Midbrain (tissue), 1 donor: ENCODE measurements around the gene LRMDA.

Experiments
- DNase-seq: peaks from one replicate; lab custom pipeline; 2025; lab: John Stamatoyannopoulos, UW

LRMDA gene

DNA sequence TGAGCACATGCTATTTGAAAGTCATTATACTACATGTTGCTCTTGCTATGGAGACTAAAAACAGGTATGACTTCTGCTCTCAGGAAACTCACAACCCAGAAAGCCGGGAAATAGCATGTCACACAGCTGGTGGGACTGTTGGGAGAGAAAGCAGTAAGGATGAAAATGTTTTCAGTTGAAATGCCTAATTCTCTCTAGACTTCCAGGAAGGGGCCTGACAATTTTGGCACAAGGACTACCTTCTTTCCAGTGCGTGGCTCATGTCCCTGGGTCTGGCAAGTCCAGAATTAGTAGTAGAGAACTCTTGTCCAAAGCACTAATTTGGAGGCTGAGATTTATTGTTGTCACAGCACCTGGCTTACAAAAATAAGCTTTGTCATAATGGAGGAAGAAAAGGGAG is 567.6 kb downstream of the LRMDA start:
- no peak for DNase-seq

DNA sequence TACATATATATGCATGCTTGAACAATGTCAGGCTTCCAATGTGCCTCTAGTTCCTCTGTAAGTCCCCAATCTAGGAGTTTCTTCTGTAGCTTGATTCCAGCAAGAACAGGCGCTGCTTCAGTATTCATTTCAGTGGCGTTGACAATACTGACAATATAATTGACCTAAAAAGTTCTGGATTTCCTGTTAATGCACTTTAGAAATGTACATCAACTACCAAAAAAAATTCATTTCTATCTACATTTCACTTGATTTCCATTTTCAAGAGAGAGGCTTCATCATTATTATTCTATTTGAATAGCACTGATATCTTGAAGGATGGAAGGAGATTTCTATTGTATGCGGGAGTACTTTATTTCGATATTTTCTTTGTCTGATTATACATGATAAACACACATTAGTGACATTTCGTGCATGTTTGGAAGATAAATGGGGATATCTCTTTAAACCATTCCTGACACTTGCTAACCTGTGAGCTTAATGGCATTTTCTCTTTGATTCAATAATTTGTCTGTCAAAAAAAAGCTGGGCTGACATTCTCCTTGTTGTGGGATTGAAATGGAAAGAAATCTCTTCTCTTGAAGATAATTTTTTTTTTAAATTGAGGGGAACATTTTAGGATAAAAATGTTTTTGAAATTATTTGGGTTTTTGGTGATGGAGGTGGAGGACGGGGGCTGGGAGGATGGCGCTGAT is 568.2 kb downstream of the LRMDA start:
- no peak for DNase-seq

DNA sequence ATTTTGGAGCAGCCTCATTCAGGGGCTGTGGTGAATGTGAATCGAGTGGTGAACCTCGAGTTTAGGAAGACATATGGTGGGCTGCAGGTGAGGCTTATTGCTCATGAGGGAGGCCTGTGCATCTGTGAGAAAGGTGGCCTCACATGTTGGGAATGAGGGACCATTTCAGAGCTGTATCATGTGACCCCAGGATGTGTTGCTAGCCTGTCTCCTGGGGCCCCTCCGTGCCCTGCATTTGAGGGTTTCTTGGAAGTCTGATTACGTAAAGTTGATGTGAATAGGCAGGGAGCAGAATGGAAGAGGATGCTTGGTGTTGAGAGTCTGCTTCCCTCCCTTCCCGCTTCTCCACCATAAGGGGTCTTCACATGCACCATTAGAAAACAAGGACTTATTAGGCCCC is 569.1 kb downstream of the LRMDA start:
- DNase-seq: no peak

DNA sequence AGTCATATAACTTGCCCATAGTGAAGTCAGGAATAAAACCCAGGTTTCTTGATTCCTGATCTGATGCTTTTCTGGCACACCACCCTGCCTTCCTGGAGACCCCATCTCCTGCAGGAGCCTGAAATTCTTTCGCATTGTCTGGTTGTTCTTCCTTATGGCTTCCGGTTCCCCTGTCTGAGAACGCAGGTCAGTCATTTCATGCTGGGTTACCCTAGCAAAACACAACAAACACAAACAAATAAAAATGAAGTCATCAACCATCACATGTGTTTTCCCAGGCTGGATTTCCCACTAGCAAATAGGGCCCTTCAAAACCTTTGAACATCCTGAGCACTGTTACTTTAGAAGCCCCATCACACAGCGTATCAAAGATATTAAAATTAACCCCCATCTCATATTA is 569.6 kb downstream of the LRMDA start:
- DNase-seq: no peak

DNA sequence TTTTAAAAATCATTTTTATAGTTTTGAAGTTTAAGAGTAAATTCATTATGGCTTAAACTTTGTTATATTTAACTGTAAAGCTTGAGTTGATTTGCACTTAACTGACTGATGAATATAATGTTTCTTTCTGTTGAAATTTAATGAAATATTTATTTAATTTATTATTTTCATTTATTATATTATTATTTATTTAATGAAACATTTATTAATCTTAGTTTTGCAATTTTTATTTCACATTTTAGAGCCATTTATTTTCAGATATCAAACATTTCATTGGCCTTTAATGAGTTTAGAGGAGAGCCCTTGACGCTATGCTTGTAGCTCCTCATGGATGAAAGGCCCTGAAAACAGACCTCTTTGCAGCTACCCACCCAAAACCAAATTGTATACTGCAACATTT is 570.0 kb downstream of the LRMDA start:
- no peak for DNase-seq

DNA sequence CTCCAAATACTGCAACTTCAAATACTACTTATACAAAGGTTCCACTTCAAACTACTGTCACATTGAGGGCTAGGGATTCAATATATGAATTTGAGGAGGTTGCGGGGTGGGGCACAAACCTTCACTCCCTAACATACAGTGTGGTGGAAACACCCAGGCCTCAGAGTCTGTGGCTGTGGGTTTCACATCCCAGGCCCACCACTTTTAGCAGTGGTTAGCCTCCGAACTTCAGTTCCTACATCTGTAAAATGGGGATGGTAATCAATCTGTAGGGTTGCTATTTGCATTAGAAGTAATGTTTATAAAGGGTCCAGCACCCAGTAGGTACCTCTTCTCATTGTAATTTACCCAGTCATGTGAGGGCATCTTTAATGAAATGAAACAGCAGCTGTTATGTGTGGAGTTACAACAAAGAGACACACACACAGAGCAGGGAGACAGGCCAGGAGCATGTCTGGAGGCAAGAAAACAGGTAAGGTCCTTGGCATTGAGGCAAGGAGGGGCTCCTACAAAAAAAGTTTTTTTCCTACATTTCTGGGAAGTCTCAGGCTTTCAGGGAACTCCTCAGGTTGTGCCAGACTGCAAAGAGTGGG is 570.9 kb downstream of the LRMDA start:
- DNase-seq: no peak

DNA sequence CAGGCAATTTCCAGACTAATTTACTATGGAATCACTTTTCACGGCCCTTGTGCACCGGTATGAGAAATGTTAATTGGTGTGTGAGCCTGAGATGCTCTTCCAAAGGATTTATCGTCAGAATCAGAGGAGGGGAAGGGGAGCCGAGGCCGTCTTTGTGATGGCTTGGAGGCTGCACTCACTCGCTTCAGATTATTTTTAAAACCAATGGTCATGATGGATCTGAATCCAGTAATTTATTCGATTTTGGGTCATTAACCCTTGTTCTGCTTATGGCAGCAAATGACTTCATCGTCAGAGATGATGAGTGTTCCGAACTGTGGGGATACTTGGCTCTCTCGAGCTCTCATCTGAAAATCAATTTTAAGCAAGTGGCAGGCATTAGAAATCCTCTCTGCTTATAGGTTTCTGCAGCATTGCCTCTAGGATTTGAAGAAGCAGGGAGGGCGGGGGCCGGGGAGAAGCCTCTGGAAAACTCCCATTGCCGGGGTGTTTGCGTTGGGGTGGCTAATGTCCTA is 576.3 kb downstream of the LRMDA start:
- DNase-seq: no peak

DNA sequence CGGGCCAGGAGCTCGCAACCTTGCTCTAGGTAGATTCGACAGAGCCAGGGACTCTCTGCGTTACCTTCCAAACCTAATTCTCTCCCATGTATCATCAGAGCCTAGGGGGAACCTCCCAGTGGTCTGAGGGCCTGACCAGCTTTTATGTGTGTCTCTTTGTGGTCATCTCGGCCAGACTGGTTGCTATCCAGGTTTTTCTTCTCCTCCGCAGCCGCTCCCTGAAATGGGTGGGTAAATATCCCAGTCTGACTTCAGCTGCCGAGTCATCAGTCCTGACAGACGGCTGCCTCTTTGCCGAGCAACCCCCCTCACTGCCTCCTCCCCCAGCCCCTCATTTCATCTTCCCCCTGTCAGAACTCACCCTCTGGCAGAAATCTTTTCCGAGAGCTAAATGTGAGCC is 578.1 kb downstream of the LRMDA start:
- no peak for DNase-seq

DNA sequence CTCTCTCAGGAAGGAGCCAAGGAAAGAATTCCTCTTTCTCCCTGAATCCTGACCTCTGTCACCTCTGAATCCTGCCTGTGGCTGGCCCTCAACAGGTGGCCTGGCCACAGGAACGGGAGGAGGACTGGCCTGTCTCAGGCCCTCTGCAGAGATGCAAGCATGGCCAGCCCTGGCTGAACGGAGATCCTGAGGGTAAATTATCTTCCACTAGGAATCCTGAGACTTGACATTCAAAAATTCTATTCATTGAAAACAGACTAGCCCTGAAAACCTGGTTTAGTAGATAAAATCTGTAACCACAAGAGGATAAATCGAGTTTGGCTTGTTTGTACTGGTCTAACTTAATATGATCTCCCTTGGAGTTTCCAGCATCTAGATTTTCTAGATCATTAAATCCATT is 579.3 kb downstream of the LRMDA start:
- DNase-seq: no peak

DNA sequence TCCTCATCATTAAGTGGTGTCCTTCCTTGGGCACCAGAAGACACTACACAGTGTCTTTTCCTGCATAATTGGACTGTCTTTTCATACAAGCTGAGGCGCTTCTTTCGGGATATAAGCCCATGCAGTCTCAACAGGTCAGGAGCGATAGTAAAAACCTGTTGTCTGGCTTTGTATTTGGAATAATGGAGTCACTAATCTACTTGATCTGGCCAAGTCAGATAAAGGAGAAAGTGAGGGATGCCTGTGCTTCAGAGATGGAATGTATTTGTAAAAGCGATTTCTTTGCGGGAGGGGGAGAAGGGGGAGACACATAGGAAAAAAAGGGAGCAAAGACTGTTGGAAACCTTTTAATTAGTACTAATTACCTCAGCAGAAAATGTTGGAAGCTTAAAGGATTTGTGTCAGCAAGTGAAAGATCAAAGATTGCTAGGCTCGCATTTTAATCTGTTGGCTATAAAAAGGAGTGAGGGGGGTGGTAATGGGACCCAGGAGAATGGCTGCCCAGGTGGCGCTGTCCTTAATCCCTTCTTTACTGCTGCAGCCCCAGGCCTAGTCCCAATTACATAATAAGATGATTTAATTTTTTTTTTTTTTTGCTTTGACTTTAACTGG is 581.4 kb downstream of the LRMDA start:
- no peak for DNase-seq

DNA sequence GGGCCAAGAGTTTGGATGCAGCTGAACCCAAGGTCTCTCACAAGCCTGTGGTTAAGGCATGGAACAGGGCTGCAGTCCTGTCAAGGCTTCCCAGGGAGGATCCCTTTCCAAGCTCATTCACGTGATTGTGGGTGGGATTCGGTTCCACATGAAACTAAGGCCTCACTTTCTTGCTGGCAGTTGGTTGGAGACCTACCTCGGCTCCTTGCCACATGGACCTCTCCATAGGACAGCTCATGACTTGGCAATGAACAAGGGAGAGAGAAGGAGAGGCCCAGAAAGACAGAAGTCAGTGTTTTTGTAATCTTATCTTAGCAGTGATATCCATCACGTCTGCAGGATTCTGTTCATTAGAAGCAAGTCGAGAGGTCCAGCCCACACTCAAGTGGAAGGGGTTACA is 583.8 kb downstream of the LRMDA start:
- DNase-seq: no peak

DNA sequence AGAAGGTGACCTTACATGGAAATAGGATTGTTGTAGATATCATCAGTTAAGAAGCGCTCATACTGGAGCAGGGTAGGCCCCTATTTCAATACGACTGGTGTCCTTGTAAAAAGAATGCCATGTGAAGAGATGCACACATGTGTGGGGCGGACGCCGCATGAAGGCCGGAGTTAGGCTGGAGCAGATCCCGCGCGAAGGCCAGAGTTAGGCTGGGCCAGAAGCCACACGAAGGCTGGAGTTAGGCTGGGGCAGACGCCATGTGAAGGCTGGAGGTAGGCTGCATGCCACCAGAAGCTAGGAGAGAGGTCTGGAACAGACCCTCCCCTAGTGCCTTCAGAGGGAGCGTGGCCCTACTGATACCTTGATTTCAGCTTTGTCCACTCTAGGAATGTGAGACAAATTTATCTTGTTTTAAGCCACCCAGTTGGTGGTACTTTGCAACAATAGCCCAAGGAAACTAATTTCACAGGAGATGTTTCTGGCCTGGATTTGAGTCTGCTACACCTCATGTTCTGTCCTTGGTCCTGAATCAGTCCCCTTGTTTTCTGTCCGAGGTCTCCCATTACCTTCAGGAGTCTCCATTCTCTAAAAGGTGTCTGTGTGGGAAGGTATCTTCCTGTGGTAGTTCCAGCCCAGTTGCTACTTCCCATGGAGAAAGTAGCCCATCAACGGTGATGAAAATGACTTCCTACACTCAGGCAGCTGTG is 585.8 kb downstream of the LRMDA start:
- DNase-seq: no peak

DNA sequence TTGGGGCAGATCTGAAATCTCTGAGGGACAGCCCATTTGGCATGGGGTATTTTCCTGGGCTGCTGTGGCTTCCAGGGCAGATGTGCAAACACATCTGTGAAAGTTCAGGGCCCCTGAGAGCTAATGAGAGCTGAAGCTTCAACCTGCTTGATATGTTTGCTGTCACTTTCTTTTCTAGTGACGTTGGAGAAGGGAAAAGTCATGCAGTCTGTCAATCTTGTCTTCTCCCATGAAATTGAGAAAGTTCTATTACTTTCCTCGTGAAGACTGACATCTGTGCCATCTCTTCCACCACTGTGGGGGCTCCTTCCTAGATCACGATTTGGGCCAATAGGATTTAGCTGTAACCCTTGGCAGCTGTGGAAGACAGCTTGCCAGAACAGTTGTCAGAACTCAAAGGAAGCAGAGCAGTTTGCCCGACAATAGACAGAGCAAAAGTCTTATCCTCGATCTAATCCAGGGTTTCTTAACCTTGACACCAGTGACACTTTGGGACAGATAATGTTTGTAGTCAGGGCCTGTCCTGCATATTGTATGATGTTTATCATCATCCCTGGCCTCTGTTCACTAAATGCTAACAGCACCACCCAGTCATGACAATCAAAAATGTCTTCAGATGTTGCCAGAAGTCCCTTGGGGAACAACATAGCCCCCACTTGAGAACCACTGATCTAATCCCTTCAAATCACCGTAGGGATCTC is 586.5 kb downstream of the LRMDA start:
- no peak for DNase-seq

DNA sequence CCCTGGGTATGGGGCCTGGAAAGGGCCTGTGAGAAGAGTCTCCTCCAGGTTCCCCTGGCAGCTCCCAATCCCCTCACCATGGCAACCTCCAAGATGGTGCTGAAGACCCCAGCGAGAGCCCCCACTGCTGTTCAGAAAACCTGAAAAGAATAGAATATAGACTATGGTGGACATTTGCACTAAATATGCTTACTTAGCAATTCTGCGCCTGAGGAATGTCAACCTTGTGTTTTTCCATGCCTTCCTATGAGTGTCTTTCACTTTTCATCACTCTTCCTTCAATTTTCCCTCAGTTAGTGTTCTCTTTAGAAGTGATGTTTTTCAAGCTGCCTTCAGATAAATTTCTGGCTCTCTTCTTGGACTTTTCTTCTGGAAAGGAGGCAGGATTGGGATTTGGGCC is 589.2 kb downstream of the LRMDA start:
- DNase-seq: no peak

DNA sequence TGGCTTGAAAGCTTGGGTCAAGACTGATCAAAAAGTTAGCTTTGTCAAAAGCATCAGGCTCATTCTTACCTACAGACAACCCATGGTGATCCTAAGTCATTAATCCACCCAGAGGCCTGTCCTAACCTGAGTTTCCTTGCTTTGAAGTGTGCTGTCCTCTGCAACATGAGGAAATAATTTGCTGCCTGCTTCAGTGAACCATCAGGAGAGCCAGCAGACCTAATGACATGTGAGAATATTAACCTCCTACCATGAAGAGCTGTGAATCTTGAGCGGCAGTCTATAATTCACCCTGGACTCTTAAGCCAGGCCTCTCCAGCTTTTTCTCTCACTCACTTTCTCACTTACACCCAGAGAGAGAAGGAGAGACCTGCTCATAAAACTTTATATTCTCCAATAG is 590.0 kb downstream of the LRMDA start:
- no peak for DNase-seq

DNA sequence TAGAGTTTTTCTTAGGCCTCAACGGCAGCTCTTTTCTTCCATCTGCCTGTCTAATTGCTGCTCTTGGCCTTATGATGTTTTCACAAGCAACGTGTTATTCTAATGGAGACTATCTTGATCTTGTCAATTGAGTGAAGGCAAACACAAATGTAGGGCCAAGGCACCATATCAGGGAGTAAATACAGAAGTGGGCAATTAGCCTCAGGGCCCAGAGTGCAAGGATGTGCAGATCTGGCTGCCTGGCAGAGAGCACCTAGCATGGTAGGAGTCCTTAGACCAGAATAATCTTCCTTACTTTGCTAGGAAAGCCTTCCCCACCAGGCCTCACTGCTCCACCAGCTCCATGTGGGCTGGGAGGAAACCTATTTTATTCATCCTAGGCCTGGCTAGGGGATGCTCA is 590.9 kb downstream of the LRMDA start:
- no peak for DNase-seq

DNA sequence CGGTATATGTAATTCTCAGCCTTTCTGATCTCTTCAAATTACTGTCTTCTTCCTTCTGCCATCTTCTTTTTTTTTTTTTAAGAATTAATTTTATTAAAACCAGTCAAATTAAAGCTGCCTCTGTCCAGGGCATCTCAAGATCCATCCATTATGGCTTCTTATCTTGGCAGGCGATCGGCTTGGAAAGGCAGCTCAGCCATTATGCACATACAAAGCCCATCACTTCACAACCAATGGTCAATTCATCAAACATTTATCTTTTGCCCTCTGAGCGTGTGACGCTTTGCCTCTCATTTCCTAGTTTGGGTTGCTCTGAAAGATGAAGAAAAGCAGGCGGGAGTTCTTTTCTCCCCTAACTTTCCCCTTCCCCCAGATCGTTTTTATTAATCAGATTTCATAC is 591.6 kb downstream of the LRMDA start:
- DNase-seq: no peak

DNA sequence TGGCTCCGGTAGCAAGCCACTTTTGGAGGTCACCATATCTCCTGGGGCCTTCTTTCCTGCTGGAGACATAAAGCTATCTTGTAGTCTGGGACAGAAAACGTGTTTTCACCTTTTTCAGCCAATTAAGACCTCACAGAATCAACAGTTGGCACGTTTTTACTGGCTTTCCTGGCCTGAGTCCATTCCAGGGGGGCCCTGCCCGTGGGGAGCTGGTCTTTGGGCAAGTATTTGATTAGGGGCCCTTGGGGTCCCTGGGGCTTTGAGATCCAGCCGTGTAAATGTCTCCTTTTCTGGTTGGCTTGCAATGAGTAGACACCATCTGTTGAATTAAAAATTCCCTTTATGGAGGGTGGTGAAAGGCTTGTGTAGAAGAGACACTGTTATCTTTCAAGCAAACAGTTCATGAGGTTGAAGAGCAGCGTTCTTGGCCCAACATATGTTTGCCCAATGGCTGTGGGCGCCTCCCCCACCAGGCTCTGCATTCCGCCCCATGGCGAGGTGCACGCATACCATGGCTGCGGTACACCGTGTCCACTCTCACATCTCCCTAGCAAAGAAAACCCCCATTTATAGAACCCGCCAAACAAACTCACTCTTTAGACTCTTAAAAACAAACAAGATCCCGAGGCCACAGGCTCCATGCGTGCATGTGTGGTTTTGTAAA is 593.2 kb downstream of the LRMDA start:
- no peak for DNase-seq

DNA sequence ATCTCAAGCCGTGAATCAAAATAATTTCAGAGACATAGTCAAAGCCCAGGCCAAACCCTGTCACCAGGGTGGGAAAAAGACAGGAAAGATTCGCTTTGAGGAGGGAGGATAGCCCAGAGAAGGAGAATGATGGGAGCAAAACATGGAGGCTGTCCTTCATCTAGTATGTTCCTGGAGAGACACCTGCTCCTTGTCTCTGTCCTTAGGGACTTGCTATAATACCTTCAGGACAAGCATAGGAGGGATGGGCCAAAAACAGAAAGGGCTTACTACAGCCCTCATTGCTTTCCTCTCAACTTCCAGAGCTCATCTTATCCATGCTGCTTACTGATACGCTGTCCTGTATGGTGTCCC is 593.7 kb downstream of the LRMDA start:
- DNase-seq: no peak

DNA sequence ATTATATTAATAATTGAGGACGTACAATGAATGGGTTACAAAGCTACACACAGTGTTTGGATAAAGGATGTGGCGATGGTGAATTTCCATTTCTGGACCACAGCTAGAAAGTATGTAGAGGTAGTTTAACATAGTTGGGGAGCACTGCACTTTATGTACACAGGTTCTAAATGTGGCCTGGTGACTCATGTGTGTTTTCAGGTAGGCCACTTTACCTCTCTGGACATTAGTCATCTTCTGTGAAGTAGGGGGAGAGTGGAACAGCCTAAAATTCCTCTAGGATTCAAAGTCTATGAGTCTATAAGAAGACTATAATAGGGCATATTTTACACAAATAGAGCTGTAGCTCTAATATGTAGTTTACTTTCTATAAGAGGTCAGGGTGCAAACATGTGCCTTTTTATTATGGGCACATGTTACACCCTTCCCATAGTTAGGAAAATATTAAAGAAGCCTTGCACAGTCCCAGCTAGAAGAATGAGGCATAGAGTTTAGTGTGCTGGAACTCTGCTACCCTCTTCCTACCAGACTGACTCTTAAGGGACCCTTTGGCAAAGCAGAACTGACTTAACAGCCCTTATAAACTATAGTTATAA is 594.9 kb downstream of the LRMDA start:
- DNase-seq: no peak

DNA sequence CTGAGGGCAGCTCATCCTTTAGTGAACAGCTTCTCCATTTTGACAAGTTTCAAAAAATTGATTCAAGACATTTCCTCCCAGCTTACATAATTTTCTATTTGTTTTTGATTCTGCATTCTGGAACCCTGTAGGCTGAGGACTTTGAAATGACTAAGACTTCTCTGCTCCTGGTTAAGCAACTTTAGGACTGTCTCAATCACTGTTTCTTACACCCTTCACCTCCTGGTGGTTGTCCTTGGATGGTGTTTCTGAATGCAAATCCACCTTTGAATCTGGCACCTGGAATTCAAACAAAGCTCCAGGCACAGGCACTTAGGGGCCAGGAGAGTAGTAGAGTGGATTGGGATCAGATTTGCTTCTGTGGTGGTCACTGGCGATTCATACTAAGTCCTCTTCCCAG is 595.5 kb downstream of the LRMDA start:
- DNase-seq: no peak
